SK-N-SH (cell line): ENCODE data around the gene ULBP2. TPM values are rescaled to one million over a fixed set of nuclear protein-coding genes. Genes with fewer than 3 reads are reported as not detected.
"Not testable (repeated sequence)": the region's sequence is repeated elsewhere in the genome, so short reads cannot be mapped to it uniquely, and the experiment has no call there.

ENCODE experiments used
- CTCF ChIA-PET: fragments of 300-600, 350-600 bp; formaldehyde crosslinking; extraction: SDS; loops from one replicate; lab custom pipeline; 2021; lab: Yijun Ruan, JAX
- POLR2A ChIA-PET: fragments of 350-600 bp; sonication (Branson Sonifier 250); formaldehyde crosslinking; extraction: SDS; loops from one replicate; lab custom pipeline; 2020; ENCODE audit warnings: antibody characterized with exemption, inconsistent platforms; lab: Yijun Ruan, JAX
- DNase-seq: peaks from one replicate; pipeline ENCODE4 v3.0.0; 2012
- H2AFZ ChIP-seq: fragments of 200-600 bp; sonication (generic); 2 replicates; pipeline ENCODE4 v1.8.1; 2016; ENCODE audit warnings: antibody characterized with exemption, mild to moderate bottlenecking, low read depth
- H3F3A ChIP-seq: fragments of 200-600 bp; sonication (generic); replicated peaks from 2 replicates; pipeline ENCODE3; 2016; ENCODE audit warnings: antibody characterized with exemption, mild to moderate bottlenecking; ENCODE audit not compliant: insufficient read depth
- H3K27ac ChIP-seq, 2 experiments: fragments of 200-500 bp in 1 of 2; fragments of 200-600 bp in 1 of 2; sonication (Bioruptor generic) in 1 of 2; sonication (generic), shearing (Covaris generic) in 1 of 2; 2 replicates each; pipeline versions ENCODE4 v1.5.1 to v1.6.1; 2014 to 2016; ENCODE audit warnings: low read depth in 2 of 2, inconsistent platforms in 1 of 2, low read length in 1 of 2, mild to moderate bottlenecking in 1 of 2, mixed read lengths in 1 of 2
- H3K27me3 ChIP-seq: fragments of 200-600 bp; sonication (generic), shearing (Covaris generic); 2 replicates; pipeline ENCODE4 v1.6.1; 2016; ENCODE audit warnings: mixed run types; ENCODE audit not compliant: insufficient read depth
- H3K36me3 ChIP-seq, 2 experiments: fragments of 200-500 bp in 1 of 2; fragments of 200-600 bp in 1 of 2; sonication (Bioruptor generic) in 1 of 2; sonication (generic) in 1 of 2; replicated peaks in 1 of 2; 2 replicates each; pipeline versions ENCODE3 to v1.5.1; 2014 to 2016; ENCODE audit warnings: low read length in 1 of 2, mild to moderate bottlenecking in 1 of 2; ENCODE audit not compliant: insufficient read depth in 2 of 2, control insufficient read depth in 1 of 2
- H3K4me1 ChIP-seq, 2 experiments: fragments of 200-500 bp in 1 of 2; fragments of 200-600 bp in 1 of 2; sonication (Bioruptor generic) in 1 of 2; sonication (generic), shearing (Covaris generic) in 1 of 2; 2 replicates each; pipeline versions ENCODE4 v1.5.1 to v1.6.1; 2014 to 2016; ENCODE audit warnings: low read depth in 1 of 2, low read length in 1 of 2, mixed run types in 1 of 2; ENCODE audit not compliant: insufficient read depth in 2 of 2, control insufficient read depth in 1 of 2
- H3K4me2 ChIP-seq: fragments of 200-600 bp; sonication (generic), shearing (Covaris generic); 2 replicates; pipeline ENCODE4 v1.6.1; 2017; ENCODE audit warnings: mixed run types
- H3K4me3 ChIP-seq, 2 experiments: fragments of 200-500 bp in 1 of 2; fragments of 200-600 bp in 1 of 2; sonication (Bioruptor generic) in 1 of 2; sonication (generic), shearing (Covaris generic) in 1 of 2; 2 replicates each; pipeline versions ENCODE4 v1.5.1 to v1.8.1; 2014 to 2016; ENCODE audit warnings: low read depth in 2 of 2, inconsistent platforms in 1 of 2, low read length in 1 of 2, mild to moderate bottlenecking in 1 of 2, mixed read lengths in 1 of 2, moderate library complexity in 1 of 2
- H3K79me2 ChIP-seq: fragments of 200-600 bp; sonication (generic); 2 replicates; pipeline ENCODE4 v1.8.1; 2017; ENCODE audit warnings: mild to moderate bottlenecking; ENCODE audit not compliant: insufficient read depth
- H3K9ac ChIP-seq: fragments of 200-600 bp; sonication (generic); 2 replicates; pipeline ENCODE4 v1.6.1; 2017; ENCODE audit warnings: mixed run types
- H3K9me2 ChIP-seq: fragments of 200-600 bp; sonication (generic); 2 replicates; pipeline ENCODE4 v1.6.1; 2017; ENCODE audit warnings: mixed run types
- H3K9me3 ChIP-seq: fragments of 200-600 bp; sonication (generic); 2 replicates; pipeline ENCODE4 v1.6.1; 2017; ENCODE audit warnings: mixed run types, mild to moderate bottlenecking, moderate library complexity
- H4K20me1 ChIP-seq: fragments of 200-600 bp; sonication (generic); 2 replicates; pipeline ENCODE4 v1.6.1; 2017; ENCODE audit warnings: mild to moderate bottlenecking, mixed run types; ENCODE audit not compliant: insufficient read depth
- CHD2 ChIP-seq: fragments of 150-350 bp; IDR thresholded peaks from 2 replicates; pipeline ENCODE4 v1.6.1; 2018; ENCODE audit warnings: low read length; ENCODE audit not compliant: partially characterized antibody
- EP300 ChIP-seq, 2 experiments: IDR thresholded peaks; 2 replicates each; pipeline versions ENCODE4 v1.4.0 to v1.6.1; 2012; ENCODE audit warnings: borderline replicate concordance in 1 of 2, low read depth in 1 of 2, low read length in 1 of 2
- FOXJ3 ChIP-seq: sonication (generic); formaldehyde crosslinking; IDR thresholded peaks from 2 replicates; pipeline ENCODE4 v1.5.1; 2020; ENCODE audit warnings: mild to moderate bottlenecking, missing genetic modification reagents
- IRF3 ChIP-seq: fragments of 150-350 bp; IDR thresholded peaks from 2 replicates; pipeline ENCODE4 v1.6.1; 2016; ENCODE audit warnings: mild to moderate bottlenecking, low read depth, low read length
- MXI1 ChIP-seq: IDR thresholded peaks from 2 replicates; pipeline ENCODE4 v1.6.1; 2012; ENCODE audit warnings: mild to moderate bottlenecking, low read depth, low read length, improper control_type of control experiment
- NRF1 ChIP-seq: IDR thresholded peaks from 2 replicates; pipeline ENCODE4 v1.6.1; 2012; ENCODE audit warnings: low read depth, mild to moderate bottlenecking, low read length
- SIN3A ChIP-seq: IDR thresholded peaks from 2 replicates; pipeline ENCODE4 v1.6.1; 2012; ENCODE audit warnings: low read depth, mild to moderate bottlenecking, low read length, moderate library complexity, borderline replicate concordance
- TAF1 ChIP-seq: IDR thresholded peaks from 2 replicates; pipeline ENCODE4 v1.6.1; 2012; ENCODE audit warnings: low read depth, mild to moderate bottlenecking, low read length, moderate library complexity, borderline replicate concordance
- TCF12 ChIP-seq: IDR thresholded peaks from 2 replicates; pipeline ENCODE4 v1.4.0; 2012
- USF1 ChIP-seq: IDR thresholded peaks from 2 replicates; pipeline ENCODE4 v1.4.0; 2012; ENCODE audit warnings: low read depth, borderline replicate concordance
- YY1 ChIP-seq: IDR thresholded peaks from 2 replicates; pipeline ENCODE4 v1.4.0; 2012; ENCODE audit warnings: low read depth, mild to moderate bottlenecking
- ZBTB33 ChIP-seq: IDR thresholded peaks from 2 replicates; pipeline ENCODE4 v1.4.0; 2012; ENCODE audit warnings: low read depth, borderline replicate concordance
- WGBS: methylation state at CpG from one replicate; pipeline ENCODE4 v1.1.6; 2017; ENCODE audit warnings: low lambda C conversion rate; 5-methylcytosine and 5-hydroxymethylcytosine counted together
- polyA plus RNA-seq, 3 experiments: library from polyadenylated mRNA; depleted of rRNA; stranded (reverse); fragments of >200 nt; gene quantifications; 2 replicates each; pipeline ENCODE4 v1.2.3, GENCODE V29; 2012

ULBP2 gene
- polyA plus RNA-seq, 1 of the 3 experiments (the other 2 are of a cell fraction) = 5.0 TPM

- WGBS = 17% methylated on average over 2 of the region's 2 CpGs
Measured at GRCh38 chr6:149907317-149907716, 34.5 kb upstream of the ULBP2 start.

GRCh38 chr6:149908480-149908879 lies 33.3 kb upstream of the ULBP2 start:
- H3K9me2 ChIP-seq, H3K9ac ChIP-seq, H3F3A ChIP-seq, H4K20me1 ChIP-seq, H3K4me2 ChIP-seq, H3K9me3 ChIP-seq, H2AFZ ChIP-seq, DNase-seq, H3K36me3 ChIP-seq, H3K27ac ChIP-seq, CTCF ChIA-PET, H3K4me3 ChIP-seq, H3K79me2 ChIP-seq, H3K4me1 ChIP-seq, POLR2A ChIA-PET, H3K27me3 ChIP-seq: not testable (repeated sequence)
- 12% methylated on average over 3 of the region's 4 CpGs for WGBS

More at GRCh38 chr6:149907317-149907716, 34.5 kb upstream of the ULBP2 start:
- TF ChIP-seq USF1 (no peak), EP300 (IDR thresholded peaks at IDR 0.05; ENCODE audit: borderline replicate concordance in 1 of 2, low read depth in 1 of 2, low read length in 1 of 2) (no peak), TAF1 (no peak), MXI1 (no peak), NRF1 (no peak), TCF12 (no peak), IRF3 (no peak), CHD2 (no peak)
- TF ChIP-seq, all 33 proteins: peak for 0
- no peaks in the 10 kb centered on the region for H3K36me3 ChIP-seq
- H3F3A ChIP-seq = no peaks in the 10 kb centered on the region
- no peak overlapping the region for H3K27ac ChIP-seq
- no peak overlapping the region for H3K4me2 ChIP-seq
- no peaks in the 10 kb centered on the region for H3K79me2 ChIP-seq
- no peak overlapping the region for H2AFZ ChIP-seq
- peaks cover 0 to 7% of the 10 kb centered on the region in 2 experiments; a peak in 1 of 4 replicates for H3K4me1 ChIP-seq
- no peaks in the 10 kb centered on the region for H3K9me3 ChIP-seq
- no peaks in the 10 kb centered on the region for H3K27me3 ChIP-seq
- H3K4me3 ChIP-seq = no peak overlapping the region
- no peaks in the 10 kb centered on the region for H3K9me2 ChIP-seq
- no peak overlapping the region for H3K9ac ChIP-seq
- no peak for DNase-seq
- ChIA-PET CTCF (interaction anchor here (0.6 kb wide), 1 partner anchor 44 kb away, joined by 3 read pairs; no protein-coding TSS in a partner anchor), POLR2A (no interaction called here)
- no peaks in the 10 kb centered on the region for H4K20me1 ChIP-seq

- Histone ChIP-seq H2AFZ (no peak overlapping the region), H3K4me2 (no peak overlapping the region), H3K4me3 (no peak overlapping the region), H3K9me3 (no peaks in the 10 kb centered on the region), H3K79me2 (no peaks in the 10 kb centered on the region), H3K9me2 (no peaks in the 10 kb centered on the region), H4K20me1 (no peaks in the 10 kb centered on the region), H3K4me1 (peaks cover 0 to 7% of the 10 kb centered on the region in 2 experiments; a peak in 1 of 4 replicates), H3F3A (no peaks in the 10 kb centered on the region), H3K36me3 (no peaks in the 10 kb centered on the region), H3K9ac (no peak overlapping the region), H3K27ac (no peak overlapping the region), H3K27me3 (no peaks in the 10 kb centered on the region)
- ChIA-PET CTCF (no interaction called here), POLR2A (no interaction called here)
- WGBS = 43% methylated on average over 7 of the region's 9 CpGs
- DNase-seq = no peak
- TF ChIP-seq EP300 (IDR thresholded peaks at IDR 0.05; ENCODE audit: borderline replicate concordance in 1 of 2, low read depth in 1 of 2, low read length in 1 of 2) = no peak
- no peak for TF ChIP-seq SIN3A
- TF ChIP-seq FOXJ3 (CRISPR knock-in tag) = no peak
- no peak for TF ChIP-seq ZBTB33
- TF ChIP-seq YY1 = no peak
- no peak for TF ChIP-seq IRF3
Measured at GRCh38 chr6:149909701-149910470, 31.9 kb upstream of the ULBP2 start.
